Smooth muscle cell (in vitro differentiated cells): ENCODE measurements around the gene LHFPL3. TPM values are rescaled to one million over a fixed set of nuclear protein-coding genes. Genes with fewer than 3 reads are reported as not detected.

Experiments
- DNase-seq: peaks from one replicate; lab custom pipeline; 2025; ENCODE audit not compliant: unreplicated experiment; lab: John Stamatoyannopoulos, UW
- H2AFZ ChIP-seq: fragments of 200-600 bp; sonication (generic); 2 replicates; pipeline ENCODE4 v1.6.0; 2016; ENCODE audit warnings: antibody characterized with exemption, low read depth, mild to moderate bottlenecking
- H3F3A ChIP-seq: fragments of 200-600 bp; sonication (generic); 2 replicates; pipeline ENCODE4 v1.6.0; 2017; ENCODE audit warnings: antibody characterized with exemption, low read depth
- H3K27ac ChIP-seq: fragments of 200-600 bp; sonication (generic); 2 replicates; pipeline ENCODE4 v1.5.1; 2016; ENCODE audit warnings: low read depth, mild to moderate bottlenecking
- H3K27me3 ChIP-seq: fragments of 200-600 bp; sonication (generic); 2 replicates; pipeline ENCODE4 v1.6.1; 2016; ENCODE audit warnings: low read depth, mild to moderate bottlenecking
- H3K36me3 ChIP-seq: fragments of 200-600 bp; sonication (generic); 2 replicates; pipeline ENCODE4 v1.5.1; 2016; ENCODE audit warnings: low read depth
- H3K4me1 ChIP-seq: fragments of 200-600 bp; sonication (generic); 2 replicates; pipeline ENCODE4 v1.5.1; 2016; ENCODE audit warnings: low read depth
- H3K4me2 ChIP-seq: fragments of 200-600 bp; sonication (generic); 2 replicates; pipeline ENCODE4 v1.6.0; 2016; ENCODE audit warnings: mild to moderate bottlenecking
- H3K4me3 ChIP-seq: fragments of 200-600 bp; sonication (generic); 2 replicates; pipeline ENCODE4 v1.5.1; 2016; ENCODE audit warnings: mild to moderate bottlenecking
- H3K79me2 ChIP-seq: fragments of 200-600 bp; sonication (generic); 2 replicates; pipeline ENCODE4 v1.6.0; 2016; ENCODE audit warnings: low read depth, mild to moderate bottlenecking
- H3K9ac ChIP-seq: fragments of 200-600 bp; sonication (generic); 2 replicates; pipeline ENCODE4 v1.6.0; 2016; ENCODE audit warnings: low read depth
- H3K9me3 ChIP-seq: fragments of 200-600 bp; sonication (generic); replicated peaks from 2 replicates; pipeline ENCODE4 v1.5.1; 2016; ENCODE audit warnings: low read depth
- H4K20me1 ChIP-seq: fragments of 200-600 bp; sonication (generic); 2 replicates; pipeline ENCODE4 v1.6.0; 2016; ENCODE audit warnings: low read depth
- CTCF ChIP-seq: fragments of 200-600 bp; sonication (generic); IDR thresholded peaks from 2 replicates; pipeline ENCODE4 v1.5.1; 2017; ENCODE audit warnings: borderline replicate concordance, mild to moderate bottlenecking, antibody characterized with exemption; ENCODE audit not compliant: insufficient read depth, poor library complexity, severe bottlenecking
- WGBS: methylation state at CpG from one replicate; pipeline ENCODE4 v1.1.7; 2016; ENCODE audit warnings: low lambda C conversion rate; 5-methylcytosine and 5-hydroxymethylcytosine counted together
- polyA plus RNA-seq: library from polyadenylated mRNA; unstranded; fragments of >200 nt; fragmentation: Nextera tagmentation; extraction: Ambion mirVana; gene quantifications from 2 replicates; pipeline ENCODE4 v1.2.1, GENCODE V29; 2016
- total RNA-seq: library from RNA; depleted of rRNA; stranded (reverse); fragments of >200 nt; gene quantifications from 2 replicates; pipeline ENCODE4 v1.2.3, GENCODE V29; 2014

Gene LHFPL3
- total and polyA plus RNA-seq, 2 experiments from 2014 or later = not detected

- no peaks in the 10 kb centered on the region for H3K27me3 ChIP-seq
These were observed 604.6 kb downstream of the LHFPL3 start for GRCh38 chr7:104933022-104933421.

GRCh38 chr7:104933521-104933988, 605.2 kb downstream of the LHFPL3 start:
- 65% methylated on average over 6 of the region's 6 CpGs for WGBS
- DNase-seq = no peak
- H3K9ac ChIP-seq = no peak overlapping the region
- H3K27ac ChIP-seq = no peak overlapping the region
- no peaks in the 10 kb centered on the region for H3F3A ChIP-seq
- H3K4me2 ChIP-seq = no peak overlapping the region
- no peak for TF ChIP-seq CTCF
- H3K4me1 ChIP-seq = peaks cover 4% of the 10 kb centered on the region
- H3K36me3 ChIP-seq = no peaks in the 10 kb centered on the region
- H3K4me3 ChIP-seq = no peak overlapping the region
- H3K27me3 ChIP-seq = no peaks in the 10 kb centered on the region
- H3K79me2 ChIP-seq = no peaks in the 10 kb centered on the region
- no peak overlapping the region for H2AFZ ChIP-seq
- H3K9me3 ChIP-seq = no peaks in the 10 kb centered on the region
- no peaks in the 10 kb centered on the region for H4K20me1 ChIP-seq

More at GRCh38 chr7:104933022-104933421, 604.6 kb downstream of the LHFPL3 start:
- Histone ChIP-seq H3K9me3 (no peaks in the 10 kb centered on the region), H3K4me2 (no peak overlapping the region), H3F3A (no peaks in the 10 kb centered on the region), H3K79me2 (no peaks in the 10 kb centered on the region), H3K4me1 (peaks cover 4% of the 10 kb centered on the region), H3K36me3 (no peaks in the 10 kb centered on the region), H2AFZ (no peak overlapping the region), H3K4me3 (no peak overlapping the region), H3K27ac (no peak overlapping the region), H3K9ac (no peak overlapping the region), H4K20me1 (no peaks in the 10 kb centered on the region)
- DNase-seq = no peak
- no peak for TF ChIP-seq CTCF
- over 99% methylated on average over 9 of the region's 9 CpGs for whole genome bisulfite sequencing

GRCh38 chr7:104934665-104935064, 606.3 kb downstream of the LHFPL3 start:
- H3K4me1 ChIP-seq = peaks cover 4% of the 10 kb centered on the region
- H3K36me3 ChIP-seq = no peaks in the 10 kb centered on the region
- H3K27ac ChIP-seq = no peak overlapping the region
- H4K20me1 ChIP-seq = no peaks in the 10 kb centered on the region
- no peak overlapping the region for H3K9ac ChIP-seq
- no peaks in the 10 kb centered on the region for H3F3A ChIP-seq
- DNase-seq = no peak
- H3K9me3 ChIP-seq = no peaks in the 10 kb centered on the region
- no peaks in the 10 kb centered on the region for H3K79me2 ChIP-seq
- H2AFZ ChIP-seq = no peak overlapping the region
- no peak overlapping the region for H3K4me3 ChIP-seq
- H3K27me3 ChIP-seq = no peaks in the 10 kb centered on the region
- 84% methylated on average over 7 of the region's 7 CpGs for WGBS
- H3K4me2 ChIP-seq = no peak overlapping the region
- no peak for TF ChIP-seq CTCF

GRCh38 chr7:104935276-104935675, 606.9 kb downstream of the LHFPL3 start:
- Histone ChIP-seq H3K27me3 (no peaks in the 10 kb centered on the region), H3K4me3 (no peak overlapping the region), H3K79me2 (no peaks in the 10 kb centered on the region), H3K9me3 (no peaks in the 10 kb centered on the region), H3K9ac (no peak overlapping the region), H3K4me1 (peaks cover 4% of the 10 kb centered on the region), H3K36me3 (no peaks in the 10 kb centered on the region), H3K27ac (no peak overlapping the region), H2AFZ (no peak overlapping the region), H3K4me2 (no peak overlapping the region), H3F3A (no peaks in the 10 kb centered on the region), H4K20me1 (no peaks in the 10 kb centered on the region)
- no peak for TF ChIP-seq CTCF
- no peak for DNase-seq
